SJSA1 (cell line): ENCODE data around the gene TMEM132C. TPM values are rescaled to one million over a fixed set of nuclear protein-coding genes. Genes with fewer than 3 reads are reported as not detected.

Source experiments
- DNase-seq, 2 experiments: peaks; one replicate each; pipeline ENCODE4 v3.0.0-alpha.2; 2015 to 2020; ENCODE audit warnings: low spot score in 2 of 2, low read depth in 1 of 2
- H3K27ac ChIP-seq: fragments of 250-450 bp; sonication (Bioruptor Pico); 2 replicates; pipeline ENCODE4 v1.5.1; 2020; ENCODE audit warnings: mild to moderate bottlenecking, moderate library complexity
- H3K27me3 ChIP-seq: fragments of 250-450 bp; sonication (Bioruptor Pico); replicated peaks from 2 replicates; pipeline ENCODE4 v1.5.1; 2020; ENCODE audit warnings: mild to moderate bottlenecking, moderate library complexity
- H3K36me3 ChIP-seq: fragments of 250-450 bp; sonication (Bioruptor Pico); 2 replicates; pipeline ENCODE4 v1.5.1; 2020; ENCODE audit warnings: mild to moderate bottlenecking
- H3K4me1 ChIP-seq: fragments of 250-450 bp; sonication (Bioruptor Pico); replicated peaks from 2 replicates; pipeline ENCODE4 v1.6.1; 2021; ENCODE audit warnings: mild to moderate bottlenecking
- H3K4me3 ChIP-seq: fragments of 250-450 bp; sonication (Bioruptor Pico); 2 replicates; pipeline ENCODE4 v1.5.1; 2020; ENCODE audit warnings: mild to moderate bottlenecking
- H3K9me3 ChIP-seq: fragments of 250-450 bp; sonication (Bioruptor Pico); replicated peaks from 2 replicates; pipeline ENCODE4 v1.5.1; 2020; ENCODE audit warnings: mild to moderate bottlenecking
- total RNA-seq: library from RNA; depleted of rRNA; stranded (reverse); fragments of >200 nt; shearing (Covaris generic); gene quantifications from 2 replicates; pipeline ENCODE4 v1.2.3, GENCODE V29; 2014

The TMEM132C gene
- total RNA-seq, 1 experiment from 2014 or later, result not detected

- no peak overlapping the region for H3K27ac ChIP-seq
- no peaks in the 10 kb centered on the region for H3K27me3 ChIP-seq
- no peaks in the 10 kb centered on the region for H3K36me3 ChIP-seq
- H3K9me3 ChIP-seq, result no peaks in the 10 kb centered on the region; the same call in none of the 2 replicates
- H3K4me1 ChIP-seq, result no peaks in the 10 kb centered on the region
- DNase-seq, result no peak
- no peak overlapping the region for H3K4me3 ChIP-seq
Observed at GRCh38 chr12:128519426-128519825, 252.5 kb downstream of the TMEM132C start.

DNA sequence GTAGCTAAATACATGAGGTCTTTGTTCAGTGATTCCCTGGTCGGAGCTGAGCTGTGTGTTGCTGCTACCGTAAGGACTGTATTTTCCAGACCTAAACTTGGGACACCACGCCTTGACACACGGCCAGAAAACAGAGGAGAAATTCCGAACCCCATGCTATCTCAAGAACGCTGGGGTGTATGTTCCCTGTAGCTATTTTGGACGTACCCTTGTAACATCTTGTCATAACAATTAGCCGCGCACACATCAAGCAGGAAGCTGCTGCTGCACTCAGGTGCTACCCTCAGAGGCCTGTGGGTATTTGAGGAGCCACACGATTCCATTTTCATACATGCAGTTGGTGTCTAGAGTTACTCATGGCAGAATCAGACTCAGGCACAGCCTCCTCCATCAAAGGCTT lies 255.0 kb downstream of the TMEM132C start:
- DNase-seq, result no peak
- Histone ChIP-seq H3K27ac (no peak overlapping the region), H3K36me3 (no peaks in the 10 kb centered on the region), H3K4me1 (no peaks in the 10 kb centered on the region), H3K4me3 (no peak overlapping the region), H3K9me3 (no peaks in the 10 kb centered on the region; the same call in none of the 2 replicates), H3K27me3 (no peaks in the 10 kb centered on the region)

- H3K4me3 ChIP-seq, result no peak overlapping the region
- no peak for DNase-seq
- H3K27ac ChIP-seq, result no peak overlapping the region
Observed at GRCh38 chr12:128524439-128524838, 257.5 kb downstream of the TMEM132C start.

GRCh38 chr12:128531170-128531569 lies 264.2 kb downstream of the TMEM132C start:
- no peaks in the 10 kb centered on the region for H3K4me1 ChIP-seq
- H3K27me3 ChIP-seq, result no peaks in the 10 kb centered on the region
- H3K9me3 ChIP-seq, result peaks cover 2% of the 10 kb centered on the region; the same call in 1 of the 2 replicates

More at GRCh38 chr12:128524439-128524838, 257.5 kb downstream of the TMEM132C start:
- Histone ChIP-seq H3K4me1 (no peaks in the 10 kb centered on the region), H3K36me3 (no peaks in the 10 kb centered on the region), H3K9me3 (no peaks in the 10 kb centered on the region; the same call in none of the 2 replicates), H3K27me3 (no peaks in the 10 kb centered on the region)

GRCh38 chr12:128534906-128535305 lies 267.9 kb downstream of the TMEM132C start:
- Histone ChIP-seq H3K36me3 (no peaks in the 10 kb centered on the region), H3K27me3 (no peaks in the 10 kb centered on the region), H3K4me1 (no peaks in the 10 kb centered on the region), H3K4me3 (no peak overlapping the region), H3K27ac (no peak overlapping the region), H3K9me3 (peaks cover 2% of the 10 kb centered on the region; the same call in 1 of the 2 replicates)
- no peak for DNase-seq

More at GRCh38 chr12:128531170-128531569, 264.2 kb downstream of the TMEM132C start:
- H3K27ac ChIP-seq, result no peak overlapping the region
- no peak overlapping the region for H3K4me3 ChIP-seq
- H3K36me3 ChIP-seq, result no peaks in the 10 kb centered on the region
- DNase-seq, result no peak

DNA sequence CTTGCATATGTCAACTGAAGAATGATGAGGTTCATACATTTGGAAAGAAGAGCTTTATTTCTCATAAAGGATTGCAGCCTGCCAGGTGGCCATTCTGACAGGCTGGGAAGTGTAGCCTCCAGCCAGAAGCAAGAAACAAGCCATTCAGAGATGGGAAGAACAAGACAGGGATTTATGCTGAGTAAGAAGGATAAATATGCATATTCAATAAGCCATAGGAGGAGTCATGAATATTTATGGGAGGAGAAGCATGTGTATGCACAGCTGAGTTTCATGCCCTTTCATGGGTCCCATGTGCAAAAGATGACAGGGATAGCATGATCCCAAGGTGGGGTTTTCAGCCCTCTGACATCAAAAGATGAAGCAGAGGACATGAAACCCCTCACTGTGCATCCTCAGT lies 269.8 kb downstream of the TMEM132C start:
- no peak overlapping the region for H3K27ac ChIP-seq
- no peaks in the 10 kb centered on the region for H3K27me3 ChIP-seq
- H3K36me3 ChIP-seq, result no peaks in the 10 kb centered on the region
- H3K4me3 ChIP-seq, result no peak overlapping the region
- no peaks in the 10 kb centered on the region for H3K4me1 ChIP-seq
- DNase-seq, result no peak
- H3K9me3 ChIP-seq, result peaks cover 2% of the 10 kb centered on the region; the same call in 1 of the 2 replicates

DNA sequence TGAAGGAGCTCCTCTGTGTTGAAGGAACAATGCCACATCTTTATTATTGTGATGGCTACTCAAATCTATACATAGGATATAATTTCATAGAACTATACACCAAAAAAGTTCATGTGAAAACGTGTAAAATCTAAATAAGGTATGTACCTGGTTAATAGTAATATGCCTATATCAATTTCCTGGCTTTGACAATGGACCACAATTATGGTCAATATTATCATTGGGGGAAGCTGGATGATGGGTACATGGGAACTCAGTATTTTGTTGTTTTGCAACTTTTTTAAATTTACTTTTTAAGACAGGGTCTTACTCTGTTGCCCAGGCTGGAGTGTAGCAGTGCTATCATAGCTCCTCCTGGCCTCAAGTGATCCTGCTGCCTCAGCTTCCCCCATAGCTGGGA lies 270.7 kb downstream of the TMEM132C start:
- Histone ChIP-seq H3K4me1 (no peaks in the 10 kb centered on the region), H3K36me3 (no peaks in the 10 kb centered on the region), H3K27ac (no peak overlapping the region), H3K4me3 (no peak overlapping the region), H3K27me3 (no peaks in the 10 kb centered on the region), H3K9me3 (peaks cover 2% of the 10 kb centered on the region; the same call in 1 of the 2 replicates)
- DNase-seq, result no peak

- no peaks in the 10 kb centered on the region for H3K4me1 ChIP-seq
- 0 out of 2 replicates have a peak, but pooled peaks cover 3% of the 10 kb centered on the region for H3K9me3 ChIP-seq
- H3K27me3 ChIP-seq, result no peaks in the 10 kb centered on the region
- no peaks in the 10 kb centered on the region for H3K36me3 ChIP-seq
- no peak overlapping the region for H3K4me3 ChIP-seq
- no peak for DNase-seq
- no peak overlapping the region for H3K27ac ChIP-seq
Observed at GRCh38 chr12:128542844-128543243, 275.9 kb downstream of the TMEM132C start.

- H3K27ac ChIP-seq, result no peak overlapping the region
- H3K27me3 ChIP-seq, result no peaks in the 10 kb centered on the region
- no peak overlapping the region for H3K4me3 ChIP-seq
- 0 out of 2 replicates have a peak, but pooled peaks cover 3% of the 10 kb centered on the region for H3K9me3 ChIP-seq
- no peak for DNase-seq
- H3K4me1 ChIP-seq, result no peaks in the 10 kb centered on the region
- H3K36me3 ChIP-seq, result no peaks in the 10 kb centered on the region
Observed at GRCh38 chr12:128543460-128543859, 276.5 kb downstream of the TMEM132C start.

- DNase-seq, result no peak
- 0 out of 2 replicates have a peak, but pooled peaks cover 3% of the 10 kb centered on the region for H3K9me3 ChIP-seq
Observed at GRCh38 chr12:128543971-128544370, 277.0 kb downstream of the TMEM132C start.

GRCh38 chr12:128548949-128549348 lies 282.0 kb downstream of the TMEM132C start:
- no peaks in the 10 kb centered on the region for H3K4me1 ChIP-seq

More at GRCh38 chr12:128543971-128544370, 277.0 kb downstream of the TMEM132C start:
- H3K4me3 ChIP-seq, result no peak overlapping the region
- no peaks in the 10 kb centered on the region for H3K36me3 ChIP-seq
- no peaks in the 10 kb centered on the region for H3K4me1 ChIP-seq
- no peaks in the 10 kb centered on the region for H3K27me3 ChIP-seq
- no peak overlapping the region for H3K27ac ChIP-seq

GRCh38 chr12:128549601-128550218 lies 282.7 kb downstream of the TMEM132C start:
- Histone ChIP-seq H3K9me3 (peaks cover 6% of the 10 kb centered on the region; the same call in 1 of the 2 replicates), H3K27ac (no peak overlapping the region), H3K27me3 (no peaks in the 10 kb centered on the region), H3K36me3 (no peaks in the 10 kb centered on the region), H3K4me1 (no peaks in the 10 kb centered on the region), H3K4me3 (no peak overlapping the region)
- DNase-seq, result no peak

More at GRCh38 chr12:128548949-128549348, 282.0 kb downstream of the TMEM132C start:
- H3K4me3 ChIP-seq, result no peak overlapping the region
- no peaks in the 10 kb centered on the region for H3K36me3 ChIP-seq
- no peak for DNase-seq
- H3K27ac ChIP-seq, result no peak overlapping the region
- peaks cover 6% of the 10 kb centered on the region; the same call in 1 of the 2 replicates for H3K9me3 ChIP-seq
- H3K27me3 ChIP-seq, result no peaks in the 10 kb centered on the region

GRCh38 chr12:128551266-128551665 lies 284.3 kb downstream of the TMEM132C start:
- no peaks in the 10 kb centered on the region for H3K36me3 ChIP-seq
- H3K4me1 ChIP-seq, result no peaks in the 10 kb centered on the region
- DNase-seq, result no peak
- peaks cover 2% of the 10 kb centered on the region; the same call in 1 of the 2 replicates for H3K9me3 ChIP-seq
- no peaks in the 10 kb centered on the region for H3K27me3 ChIP-seq
- no peak overlapping the region for H3K4me3 ChIP-seq
- no peak overlapping the region for H3K27ac ChIP-seq

- DNase-seq, result no peak
- H3K27ac ChIP-seq, result no peak overlapping the region
- H3K4me3 ChIP-seq, result no peak overlapping the region
- H3K36me3 ChIP-seq, result no peaks in the 10 kb centered on the region
- H3K27me3 ChIP-seq, result no peaks in the 10 kb centered on the region
- peaks cover 2% of the 10 kb centered on the region for H3K9me3 ChIP-seq
- no peaks in the 10 kb centered on the region for H3K4me1 ChIP-seq
Observed at GRCh38 chr12:128554546-128555304, 287.8 kb downstream of the TMEM132C start.
